Stimulated activated CD8-positive, alpha-beta memory T cell treated with anti-CD3 and anti-CD28 coated beads, Interleukin-12 subunit alpha, Interleukin-12 subunit beta, amount 100 ng/mL, for 1 hour (primary cell): ENCODE measurements around the gene PHOX2A.

Source experiments
- DNase-seq: peaks from one replicate; pipeline ENCODE4 v3.0.0-alpha.2; 2020; ENCODE audit warnings: low read depth

PHOX2A gene

DNA sequence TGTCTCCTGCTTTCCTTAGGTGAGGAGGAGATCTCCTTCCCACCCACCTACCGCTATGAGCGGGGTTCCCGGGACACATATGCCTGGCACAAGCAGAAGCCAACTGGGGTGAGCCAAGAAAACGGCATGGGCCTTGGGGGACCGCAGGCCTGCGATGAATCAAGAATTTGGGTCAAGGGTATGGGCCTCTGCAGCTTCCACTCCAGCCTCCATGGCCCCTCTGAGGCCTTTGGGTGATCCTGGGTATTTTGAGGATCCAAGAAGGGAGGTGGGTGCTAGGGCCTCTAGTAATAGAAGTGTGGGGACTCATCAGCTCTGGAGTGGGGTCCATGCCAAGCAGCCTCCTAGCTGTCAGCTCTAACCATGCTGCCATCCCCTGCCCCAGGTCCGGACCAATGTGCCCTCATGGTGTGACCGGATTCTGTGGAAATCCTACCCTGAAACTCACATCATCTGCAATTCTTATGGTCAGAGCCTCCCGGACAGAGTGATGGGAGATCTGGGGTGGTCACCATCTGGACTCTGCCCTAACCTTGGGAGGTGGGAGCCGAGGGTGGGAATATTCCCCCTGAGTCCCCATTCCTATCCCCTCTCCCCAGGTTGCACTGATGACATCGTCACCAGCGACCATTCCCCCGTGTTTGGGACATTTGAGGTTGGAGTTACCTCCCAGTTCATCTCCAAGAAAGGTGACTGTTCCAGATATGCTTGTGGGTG is 10.8 kb downstream of the PHOX2A start:
- no peak for DNase-seq

DNA sequence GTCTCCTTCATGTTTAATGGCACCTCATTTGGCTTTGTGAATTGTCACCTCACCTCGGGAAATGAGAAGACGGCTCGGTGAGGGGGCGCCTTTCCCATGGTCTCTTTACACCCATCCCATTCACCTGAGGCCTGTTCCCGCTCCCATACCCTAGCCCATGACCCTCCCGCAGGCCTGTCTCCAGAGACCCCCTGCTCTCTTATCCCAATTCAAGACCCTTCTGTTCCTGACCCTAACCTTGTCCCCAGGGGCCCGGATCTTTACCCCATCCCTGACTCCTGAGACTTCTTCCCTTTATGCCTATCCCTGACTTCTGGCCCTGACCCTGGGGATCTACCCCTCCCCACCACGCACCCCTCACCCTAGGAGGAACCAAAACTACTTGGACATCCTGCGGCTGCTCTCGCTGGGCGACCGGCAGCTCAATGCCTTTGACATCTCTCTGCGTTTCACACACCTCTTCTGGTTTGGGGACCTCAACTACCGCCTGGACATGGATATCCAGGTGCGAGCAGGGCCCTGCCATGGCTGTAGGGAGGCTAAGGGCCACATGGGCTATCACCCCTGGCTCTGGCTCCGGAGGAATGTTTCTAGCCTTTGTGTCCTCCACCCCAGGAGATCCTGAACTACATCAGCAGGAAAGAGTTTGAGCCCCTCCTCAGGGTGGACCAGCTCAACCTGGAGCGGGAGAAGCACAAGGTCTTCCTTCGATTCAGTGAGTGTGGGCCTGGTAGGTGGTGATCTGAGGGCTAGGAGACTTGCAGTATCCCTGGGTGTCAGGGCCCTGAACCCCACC is 11.5 kb downstream of the PHOX2A start:
- DNase-seq = no peak

DNA sequence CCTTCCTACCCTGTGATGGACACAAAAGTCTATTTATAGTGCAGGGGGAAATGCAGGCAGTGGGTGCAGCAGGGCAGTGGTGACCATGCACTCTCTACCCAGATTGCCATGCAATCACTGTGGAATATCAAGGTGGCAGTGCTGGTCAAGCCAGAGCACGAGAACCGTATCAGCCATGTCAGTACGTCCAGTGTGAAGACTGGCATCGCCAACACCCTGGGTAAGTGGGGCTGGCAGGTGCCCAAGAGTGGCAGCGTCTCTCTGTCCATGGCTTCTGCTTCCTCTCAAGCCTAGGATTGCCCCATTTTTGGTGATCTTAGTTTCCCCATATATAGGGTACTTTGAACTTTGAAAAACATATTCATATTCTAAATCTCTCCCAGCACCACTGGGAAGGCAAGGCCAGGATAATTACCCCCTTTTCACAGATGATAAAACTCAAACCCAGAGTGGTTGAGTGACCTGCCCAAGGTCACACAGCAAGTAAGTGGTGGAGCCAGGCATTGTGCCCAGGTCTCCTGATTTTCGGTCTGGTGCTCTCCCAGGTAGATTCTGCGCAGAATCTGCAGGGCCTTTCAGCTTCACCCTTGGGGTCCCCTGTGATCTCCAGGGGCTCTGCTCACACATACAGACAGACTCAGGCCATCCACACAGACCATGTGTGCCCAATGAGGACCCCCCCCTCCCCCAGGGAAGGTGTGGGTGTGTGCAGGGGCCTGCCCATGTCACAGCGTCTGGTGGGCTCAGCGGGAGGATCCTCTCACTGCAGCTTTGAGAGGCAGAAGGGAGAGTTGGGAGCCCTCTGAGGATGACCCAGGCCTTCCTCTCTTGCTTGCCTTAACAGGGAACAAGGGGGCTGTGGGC is 12.3 kb downstream of the PHOX2A start:
- DNase-seq = no peak

DNA sequence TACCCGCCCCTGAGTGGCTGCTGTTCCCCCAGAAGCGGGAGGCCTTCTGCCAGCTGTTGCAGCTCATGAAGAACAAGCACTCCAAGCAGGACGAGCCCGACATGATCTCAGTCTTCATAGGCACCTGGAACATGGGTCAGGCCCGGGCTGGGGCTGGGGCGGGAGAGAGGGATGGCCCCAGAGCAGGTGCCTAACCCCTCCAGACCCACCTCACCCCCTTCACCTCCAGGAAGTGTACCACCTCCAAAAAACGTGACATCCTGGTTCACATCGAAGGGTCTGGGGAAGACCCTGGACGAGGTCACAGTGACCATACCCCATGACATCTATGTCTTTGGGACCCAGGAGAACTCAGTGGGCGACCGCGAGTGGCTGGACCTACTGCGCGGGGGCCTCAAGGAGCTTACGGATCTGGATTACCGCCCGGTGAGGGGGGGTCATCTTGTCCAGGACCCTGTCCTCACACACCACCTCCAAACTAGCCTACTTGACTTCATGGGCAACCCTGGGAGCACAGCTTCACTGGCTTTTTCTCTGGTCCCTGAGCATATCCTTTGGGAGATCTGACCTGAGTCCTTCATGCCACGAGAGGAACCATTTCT is 13.1 kb downstream of the PHOX2A start:
- DNase-seq = no peak

DNA sequence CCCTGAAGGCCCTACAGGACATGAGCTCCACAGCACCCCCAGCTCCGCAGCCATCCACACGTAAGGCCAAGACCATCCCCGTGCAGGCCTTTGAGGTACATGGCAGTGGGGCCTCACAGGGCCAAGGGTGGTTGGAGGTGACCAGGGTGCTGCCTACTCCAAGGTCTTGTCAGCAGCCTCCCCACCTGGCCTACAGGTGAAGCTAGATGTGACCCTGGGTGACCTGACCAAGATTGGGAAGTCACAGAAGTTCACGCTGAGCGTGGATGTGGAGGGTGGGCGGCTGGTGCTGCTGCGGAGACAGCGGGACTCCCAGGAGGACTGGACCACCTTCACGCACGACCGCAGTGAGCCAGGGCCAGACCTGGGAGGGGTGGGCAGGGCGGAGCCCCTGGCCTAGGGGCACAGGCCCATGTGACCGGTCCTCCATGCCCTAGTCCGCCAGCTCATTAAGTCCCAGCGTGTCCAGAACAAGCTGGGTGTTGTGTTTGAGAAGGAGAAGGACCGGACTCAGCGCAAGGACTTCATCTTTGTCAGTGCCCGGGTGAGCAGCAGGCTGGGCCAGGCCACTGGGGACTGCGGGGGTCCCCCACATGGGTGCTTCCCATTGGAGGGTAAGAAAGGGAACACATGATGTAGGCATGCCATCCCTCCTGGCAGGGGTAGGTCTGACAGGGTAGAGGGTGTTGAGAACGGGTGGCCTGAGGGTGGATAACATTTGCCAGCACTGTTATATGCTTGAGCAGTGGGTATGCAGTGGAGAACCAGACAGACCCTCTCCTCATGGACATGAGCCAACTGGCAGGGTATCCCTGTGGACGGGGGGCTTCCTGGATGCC is 13.8 kb downstream of the PHOX2A start:
- no peak for DNase-seq

DNA sequence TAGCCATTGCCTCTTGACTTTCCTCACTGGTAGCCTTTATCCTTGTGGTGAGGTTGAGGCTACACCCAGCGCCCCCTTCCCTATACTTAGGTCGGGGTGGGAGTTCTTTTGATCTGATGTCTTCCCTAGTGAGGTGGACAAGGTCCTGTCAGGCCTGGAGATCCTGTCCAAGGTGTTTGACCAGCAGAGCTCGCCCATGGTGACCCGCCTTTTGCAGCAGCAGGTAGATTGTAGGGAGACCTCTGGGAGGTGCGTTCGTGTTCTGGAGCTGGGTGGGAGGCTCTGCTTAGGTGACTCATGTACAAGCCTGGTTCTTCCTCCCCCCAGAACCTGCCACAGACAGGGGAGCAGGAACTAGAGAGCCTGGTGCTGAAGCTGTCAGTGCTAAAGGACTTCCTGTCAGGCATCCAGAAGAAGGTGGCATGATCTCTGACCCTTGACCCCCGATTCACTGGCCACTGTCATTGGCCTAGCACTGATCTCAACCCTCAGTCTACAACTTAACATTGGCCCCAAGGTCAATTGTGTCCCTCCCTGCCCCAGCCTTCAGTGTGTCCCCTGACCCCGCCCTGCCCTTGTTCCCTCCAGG is 14.5 kb downstream of the PHOX2A start:
- DNase-seq = no peak

DNA sequence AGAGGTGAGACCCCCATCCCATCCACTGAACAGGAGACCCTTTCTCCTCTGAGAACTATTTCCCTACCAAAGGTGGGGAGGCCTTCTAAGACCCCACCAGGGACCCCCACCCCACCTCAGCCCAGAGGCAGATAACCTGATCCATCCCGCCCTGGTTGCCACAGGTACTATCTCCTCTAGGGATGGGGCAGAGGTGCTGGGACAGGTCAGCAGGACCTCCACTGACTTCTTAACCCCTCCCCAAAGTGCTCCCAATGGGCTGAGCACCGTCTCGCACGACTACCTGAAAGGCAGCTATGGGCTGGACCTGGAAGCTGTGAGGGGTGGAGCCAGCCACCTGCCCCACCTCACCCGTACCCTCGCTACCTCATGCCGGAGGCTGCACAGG is 15.1 kb downstream of the PHOX2A start:
- no peak for DNase-seq

DNA sequence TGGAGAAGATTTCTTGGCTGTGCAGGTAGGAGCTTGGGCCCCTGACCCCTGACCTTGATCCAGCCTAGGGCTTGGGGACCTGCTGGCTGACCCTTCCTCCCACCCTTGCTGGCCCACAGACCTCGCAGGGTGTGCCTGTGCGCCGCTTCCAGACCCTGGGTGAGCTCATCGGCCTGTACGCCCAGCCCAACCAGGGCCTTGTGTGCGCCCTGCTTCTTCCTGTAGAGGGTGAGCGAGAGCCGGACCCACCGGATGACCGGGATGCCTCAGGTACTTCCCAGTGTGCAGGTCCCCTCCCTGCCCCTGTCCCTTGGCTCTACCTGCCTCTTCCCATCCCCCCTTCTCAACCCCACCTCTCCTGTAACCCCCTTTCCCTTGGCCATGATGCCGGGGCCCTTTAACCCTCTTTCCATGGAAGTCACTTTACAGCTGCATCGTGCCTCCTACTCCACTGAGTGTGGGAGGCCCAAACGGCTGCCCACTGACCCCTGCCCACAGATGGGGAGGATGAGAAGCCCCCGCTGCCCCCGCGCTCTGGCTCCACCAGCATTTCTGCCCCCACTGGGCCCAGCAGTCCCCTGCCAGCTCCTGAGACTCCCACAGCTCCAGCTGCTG is 15.6 kb downstream of the PHOX2A start:
- no peak for DNase-seq

DNA sequence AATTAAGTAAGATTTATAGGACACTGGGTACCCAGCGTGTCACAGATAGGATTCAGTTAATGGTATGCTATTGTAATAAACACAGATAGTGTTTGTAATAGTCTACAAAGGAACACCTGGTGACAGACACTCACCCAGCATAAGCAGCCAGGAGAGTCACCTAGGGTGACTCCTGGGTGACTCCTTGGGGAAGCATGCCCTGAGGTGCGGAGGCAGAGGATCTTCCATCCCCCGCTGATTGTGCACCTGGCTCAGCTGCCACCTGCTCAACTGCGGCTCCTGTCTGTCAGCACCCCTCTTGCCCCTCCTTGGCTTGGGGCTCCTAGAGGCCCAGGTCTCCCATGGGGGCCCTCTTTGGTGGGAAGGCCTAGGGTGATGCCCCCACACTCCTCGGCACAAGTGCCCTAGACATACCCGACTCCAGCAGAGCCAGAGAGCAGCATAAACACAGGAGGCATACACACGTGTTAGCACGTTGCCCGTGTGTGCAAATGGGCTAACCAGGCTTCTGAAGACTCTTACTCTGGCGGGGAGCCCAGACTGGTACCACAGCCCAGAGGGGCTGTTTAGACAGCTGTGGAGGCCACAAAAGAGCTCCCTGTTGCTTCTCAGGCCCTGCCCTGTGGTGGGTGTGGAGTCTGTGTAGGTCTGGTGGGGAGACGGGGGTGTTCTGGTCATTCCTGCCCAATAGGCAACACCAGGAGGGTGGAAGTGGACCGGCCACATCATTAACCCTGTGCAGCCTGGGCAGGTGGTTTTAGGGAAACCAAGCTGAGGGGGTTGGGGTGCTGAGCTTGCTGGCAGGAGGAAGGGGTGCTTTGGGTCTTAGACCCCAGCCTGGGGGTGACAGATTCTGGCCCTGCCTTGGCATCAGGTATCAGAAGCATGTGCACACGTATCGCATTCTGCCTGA is 16.4 kb downstream of the PHOX2A start:
- no peak for DNase-seq

DNA sequence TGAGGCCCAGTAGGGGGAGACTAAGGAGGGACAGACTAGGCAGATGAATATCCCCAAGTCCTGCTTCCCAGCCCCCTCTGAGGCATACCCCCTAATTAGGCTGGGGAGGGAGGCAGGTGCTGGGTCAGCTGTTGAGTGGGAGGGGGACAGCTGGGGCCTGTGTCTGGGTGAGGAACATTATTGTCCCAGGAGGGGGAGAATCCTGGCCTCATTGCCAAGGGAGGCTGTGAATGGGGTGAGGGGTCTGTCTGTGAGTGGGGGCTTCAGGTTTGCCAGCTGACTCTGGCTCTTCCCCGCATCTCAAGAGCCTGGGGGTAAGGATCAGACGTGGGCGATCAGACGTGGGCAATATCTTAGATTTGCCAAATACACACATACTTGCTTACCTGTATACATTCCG is 17.3 kb downstream of the PHOX2A start:
- no peak for DNase-seq

DNA sequence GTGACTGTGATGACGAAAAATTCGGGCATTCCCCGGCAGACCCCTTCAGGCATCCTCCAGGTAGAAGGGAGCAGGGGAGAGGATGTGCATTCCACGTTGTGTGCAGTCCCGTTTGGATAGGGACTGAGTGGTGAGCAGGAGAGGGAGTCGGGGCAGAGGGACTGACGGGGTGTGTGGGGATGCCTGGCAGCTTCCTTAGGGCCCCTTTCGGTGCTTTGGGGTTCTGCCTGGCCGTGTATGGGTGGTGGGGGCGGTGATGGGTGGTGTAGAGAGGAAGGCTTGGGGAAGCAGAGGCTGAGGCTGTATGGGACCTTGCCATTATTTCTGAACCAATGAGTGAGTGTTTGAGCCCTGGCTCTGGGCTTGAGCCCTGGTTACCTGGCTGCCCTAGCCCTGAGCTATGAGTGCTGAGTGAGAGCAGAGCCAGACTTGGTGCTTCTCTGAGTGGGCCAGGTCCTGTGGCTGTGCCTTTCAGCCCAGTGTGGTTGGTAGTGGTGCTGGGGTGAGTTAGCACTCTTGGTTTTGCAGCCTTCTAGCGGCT is 18.5 kb downstream of the PHOX2A start:
- DNase-seq = no peak

DNA sequence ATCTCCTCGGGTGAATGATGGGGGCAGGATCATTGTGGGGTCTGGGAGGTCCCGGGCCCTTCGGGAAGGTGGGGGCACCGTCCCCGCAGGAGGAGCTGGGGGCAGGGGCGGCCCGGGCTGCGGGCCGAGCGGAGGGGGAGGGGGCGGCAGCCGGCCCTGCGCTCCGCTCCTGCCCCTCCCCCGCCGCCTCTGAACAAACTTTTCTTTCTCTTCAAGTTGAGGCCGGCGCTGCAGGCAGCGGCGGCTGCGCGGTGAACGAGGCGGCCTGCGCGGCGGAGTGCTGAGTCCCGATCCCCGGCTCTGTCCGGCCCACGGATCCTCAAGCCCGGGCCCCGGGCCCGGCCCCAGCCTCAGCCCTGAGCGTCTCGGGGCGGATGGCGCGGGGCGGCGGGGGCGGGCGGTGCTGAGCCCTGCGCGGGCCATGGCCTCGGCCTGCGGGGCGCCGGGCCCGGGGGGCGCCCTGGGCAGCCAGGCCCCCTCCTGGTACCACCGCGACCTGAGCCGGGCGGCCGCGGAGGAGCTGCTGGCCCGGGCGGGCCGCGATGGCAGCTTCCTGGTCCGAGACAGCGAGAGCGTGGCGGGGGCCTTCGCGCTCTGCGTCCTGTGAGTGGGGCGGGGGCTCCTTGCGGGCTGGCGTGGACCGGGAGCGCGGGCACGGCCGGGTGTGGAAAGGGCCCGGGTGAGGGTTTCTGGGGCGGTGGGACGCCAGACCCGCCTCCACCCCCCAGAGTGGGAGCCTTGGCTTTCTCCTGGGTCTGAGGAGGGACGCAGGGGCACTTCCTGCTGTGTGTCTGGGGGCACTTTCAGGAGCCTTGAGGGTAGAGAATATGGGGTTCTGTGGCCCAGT is 19.2 kb downstream of the PHOX2A start, which contains the start of gene INPPL1:
TSS of gene INPPL1 (plus strand) at position 204 of the 847 bp plus-strand sequence. CDS start at position 422, 218 bp downstream.
- no peak for DNase-seq

DNA sequence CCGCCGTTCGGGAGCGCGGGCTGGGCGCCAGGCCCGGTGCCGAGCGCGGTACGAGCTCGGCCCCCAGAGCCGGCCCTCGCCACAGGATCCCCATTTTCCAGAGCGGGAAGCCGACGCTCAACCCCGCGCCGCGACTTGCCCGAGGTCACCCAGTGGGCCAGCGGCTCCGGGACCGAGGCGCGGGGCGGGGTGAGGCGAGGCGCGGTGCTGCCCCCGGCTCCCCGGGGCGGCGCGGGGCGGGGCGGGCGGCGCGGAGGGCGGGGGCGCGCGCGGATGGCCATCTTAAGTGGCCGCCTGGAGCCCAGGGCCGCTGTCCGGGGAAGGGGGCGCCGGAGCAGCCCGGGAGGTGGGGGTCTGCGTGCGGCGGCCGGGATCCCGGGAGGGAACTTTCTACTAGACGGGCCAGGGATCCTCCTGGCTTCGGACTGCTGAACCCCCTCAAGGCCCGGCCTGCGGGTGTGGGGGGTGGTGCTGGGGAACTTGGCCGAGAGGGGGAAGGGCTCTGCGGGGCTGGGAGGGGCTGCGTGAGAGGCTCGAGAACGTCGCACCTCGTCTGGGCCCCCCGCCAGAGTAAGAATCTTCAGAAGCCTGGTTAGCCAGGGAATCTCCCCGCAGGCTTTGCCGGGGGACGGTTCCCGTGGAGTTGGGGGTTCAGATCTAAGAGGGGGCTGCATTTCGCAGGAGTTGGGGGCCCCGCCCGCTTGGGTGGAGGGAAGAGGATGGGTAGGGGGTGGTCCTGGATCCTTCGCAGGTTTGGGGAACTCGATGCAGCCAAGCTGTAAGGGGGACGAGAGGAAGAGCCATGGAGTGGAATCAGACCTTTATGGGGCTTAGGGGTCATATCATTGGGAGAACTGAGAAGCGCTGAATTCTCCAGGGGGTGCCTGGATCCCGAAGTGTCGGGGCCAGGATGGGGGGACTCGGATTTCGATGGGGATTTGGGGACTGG is 20.1 kb downstream of the PHOX2A start:
- peak; percentile 22 for DNase-seq

DNA sequence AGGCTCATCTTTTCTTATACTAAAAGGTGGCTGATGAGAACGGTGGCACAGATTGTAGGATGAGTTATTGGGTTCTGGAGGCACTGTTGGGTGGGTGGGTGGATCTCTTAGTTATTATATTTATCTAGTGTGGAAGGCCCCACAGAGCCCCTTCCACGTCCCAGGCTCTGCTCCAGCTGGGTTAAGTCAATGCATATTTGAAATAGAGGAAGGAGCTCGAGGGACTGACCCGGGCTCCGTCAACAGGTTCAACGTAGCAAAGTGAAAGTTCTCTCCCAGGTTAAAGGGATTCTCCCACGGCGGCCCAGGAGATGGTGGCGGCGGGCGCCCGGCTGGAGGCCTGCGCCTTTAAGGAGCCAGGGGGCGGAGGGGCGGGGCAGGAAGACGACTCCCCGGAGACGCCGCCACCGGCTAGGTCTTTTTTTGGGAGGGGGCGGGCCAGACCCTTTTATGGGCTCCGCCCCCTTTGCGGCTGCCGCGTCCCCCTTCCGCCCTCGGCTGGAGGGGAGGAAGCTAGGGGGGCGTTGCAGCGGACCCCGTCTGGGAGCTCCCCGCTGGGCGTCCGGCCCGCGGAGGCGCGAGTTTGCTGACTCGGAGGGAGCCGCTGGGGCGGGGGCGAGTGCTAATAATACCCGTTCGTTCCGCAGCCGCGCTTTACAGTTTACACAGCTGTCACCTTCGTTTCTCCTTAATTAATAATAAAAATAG is 20.9 kb downstream of the PHOX2A start:
- DNase-seq = peak; percentile 88

DNA sequence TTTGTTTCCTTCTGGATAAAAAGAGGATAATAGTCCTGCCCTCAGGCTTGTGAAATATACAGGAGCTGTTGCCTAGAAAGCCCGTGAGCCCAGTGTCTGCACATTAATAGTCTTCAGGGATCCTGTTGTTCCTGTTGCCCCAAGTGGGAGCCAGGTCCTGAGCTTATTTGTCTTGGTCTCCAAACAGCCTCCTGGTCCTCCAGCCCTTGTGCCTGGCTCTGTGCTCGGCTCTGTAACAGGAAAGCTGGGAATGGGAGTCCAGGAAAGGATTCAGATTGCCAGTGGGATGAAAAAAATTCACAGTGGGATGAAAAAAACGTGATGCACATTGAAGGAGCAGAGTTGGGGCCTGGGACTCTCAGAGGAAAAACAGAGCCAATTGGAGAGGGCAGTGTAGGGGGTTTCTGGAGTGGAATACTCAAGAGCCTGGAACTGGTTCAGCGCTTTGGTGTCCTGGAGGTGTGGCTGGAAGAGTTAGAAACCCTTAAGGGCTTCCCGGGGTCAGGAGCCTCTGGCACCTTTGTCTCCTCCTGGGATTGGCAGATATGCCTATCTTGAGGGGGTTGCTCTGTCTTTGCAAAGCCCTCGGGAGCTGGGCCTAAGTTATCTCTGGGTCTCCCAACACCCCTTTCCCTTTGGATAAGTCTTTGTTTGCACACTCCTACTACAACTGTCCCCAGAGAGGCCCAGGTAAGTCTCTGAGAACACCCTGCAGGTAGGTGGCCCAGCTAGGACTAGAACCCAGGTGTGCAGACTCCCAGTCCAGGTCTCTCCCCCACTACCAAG is 21.7 kb downstream of the PHOX2A start:
- no peak for DNase-seq
